CD4-positive, alpha-beta memory T cell (primary cell): ENCODE measurements around the gene KRABD2.

Experiments used
- CTCF ChIA-PET: fragments of 350-600 bp; sonication (Branson Sonifier 250); formaldehyde crosslinking; loops from one replicate; lab custom pipeline; 2021; ENCODE audit warnings: inconsistent platforms; ENCODE audit not compliant: partially characterized antibody; lab: Charles Lee
- POLR2A ChIA-PET: fragments of 350-600 bp; sonication (Branson Sonifier 250); formaldehyde crosslinking; loops from one replicate; lab custom pipeline; 2021; ENCODE audit not compliant: partially characterized antibody; lab: Charles Lee
- DNase-seq, 5 donors: peaks; one replicate each; pipeline versions ENCODE4 v3.0.0 to v3.0.0-alpha.2; 2020 to 2022; ENCODE audit warnings: mixed read lengths in 1 of 5
- H3K27ac ChIP-seq: one replicate; pipeline ENCODE4 v1.7.0; 2013; ENCODE audit warnings: low read depth, low read length
- H3K27me3 ChIP-seq: 2 replicates; pipeline ENCODE4 v1.7.0; 2013; ENCODE audit warnings: mild to moderate bottlenecking, low read length, moderate library complexity; ENCODE audit not compliant: insufficient read depth
- H3K36me3 ChIP-seq: 2 replicates; pipeline ENCODE4 v1.7.0; 2013; ENCODE audit warnings: mild to moderate bottlenecking, low read length, moderate library complexity; ENCODE audit not compliant: insufficient read depth
- H3K4me1 ChIP-seq: 2 replicates; pipeline ENCODE4 v1.7.0; 2013; ENCODE audit warnings: mild to moderate bottlenecking, low read length, moderate library complexity; ENCODE audit not compliant: insufficient read depth
- H3K4me3 ChIP-seq, 2 donors: one replicate each; pipeline ENCODE4 v1.7.0; 2013; ENCODE audit warnings: low read length in 2 of 2, mild to moderate bottlenecking in 1 of 2
- H3K9me3 ChIP-seq, 2 donors: one replicate each; pipeline ENCODE4 v1.7.0; 2013; ENCODE audit warnings: low read length in 2 of 2, control low read depth in 1 of 2; ENCODE audit not compliant: control insufficient read depth in 1 of 2
- H3K27ac Mint-ChIP-seq, 7 donors: one replicate each; pipeline ENCODE4 v1.8.0; 2020 to 2021; ENCODE audit warnings: mixed read lengths in 7 of 7, mild to moderate bottlenecking in 6 of 7, inconsistent platforms in 3 of 7, moderate library complexity in 3 of 7
- H3K27me3 Mint-ChIP-seq, 2 donors: one replicate each; pipeline ENCODE4 v1.8.0; 2020 to 2021; ENCODE audit warnings: mixed read lengths in 2 of 2
- H3K36me3 Mint-ChIP-seq, 2 donors: one replicate each; pipeline ENCODE4 v1.8.0; 2020 to 2021; ENCODE audit warnings: mixed read lengths in 2 of 2, inconsistent platforms in 1 of 2, mild to moderate bottlenecking in 1 of 2
- H3K4me1 Mint-ChIP-seq, 4 donors: one replicate each; pipeline ENCODE4 v1.8.0; 2020 to 2021; ENCODE audit warnings: mixed read lengths in 4 of 4, mild to moderate bottlenecking in 1 of 4
- H3K4me3 Mint-ChIP-seq, 8 donors: one replicate each; pipeline ENCODE4 v1.8.0; 2020 to 2021; ENCODE audit warnings: mixed read lengths in 8 of 8, mild to moderate bottlenecking in 7 of 8, moderate library complexity in 6 of 8, inconsistent platforms in 3 of 8
- H3K9me3 Mint-ChIP-seq, 8 donors: one replicate each; pipeline ENCODE4 v1.8.0; 2020 to 2021; ENCODE audit warnings: mixed read lengths in 8 of 8, mild to moderate bottlenecking in 5 of 8, inconsistent platforms in 3 of 8, moderate library complexity in 1 of 8
- intact Hi-C: fragments of 100-400 bp; cut with micrococcal nuclease; formaldehyde crosslinking; loops from one replicate; pipeline ENCODE4 v1.15.1; 2023

Gene KRABD2

DNA sequence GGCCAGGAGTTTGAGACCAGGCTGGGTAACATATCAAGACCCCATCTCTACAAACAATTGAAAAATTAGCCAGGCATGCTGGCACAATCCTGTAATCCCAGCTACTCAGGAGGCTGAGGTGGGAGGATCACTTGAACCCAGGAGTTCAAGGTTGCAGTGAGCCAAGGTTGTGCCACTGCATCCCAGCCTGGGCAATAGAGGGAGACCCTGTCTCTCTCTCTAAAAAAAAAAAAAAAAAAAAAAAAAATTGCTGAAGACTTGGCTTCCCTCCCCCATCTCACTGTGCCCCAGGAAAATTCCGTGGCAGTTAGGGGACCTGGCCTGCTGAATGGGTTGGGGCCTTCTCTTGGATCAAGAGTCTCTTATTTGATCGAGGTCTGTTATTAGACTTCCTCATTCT lies 37.0 kb downstream of the KRABD2 start, which contains the start of gene ODF4:
Gene ODF4, plus strand, starts transcription at position 301 of the 400 bp plus-strand sequence. CDS start 212 bp downstream, outside the sequence.
- Mint-ChIP-seq H3K27ac (peak within 1 kb of the TSS in 2 of 7 donors; percentile 10 to 41), H3K4me1 (peaks cover 0 to 8% (median 7%) of the 10 kb centered on the region in 4 donors), H3K36me3 (no peaks in the 10 kb centered on the region), H3K4me3 (no peak within 1 kb of the TSS), H3K27me3 (peaks cover 1 to 4% of the 10 kb centered on the region in 2 donors), H3K9me3 (no peaks in the 10 kb centered on the region)
- ChIA-PET POLR2A (no interaction called here), CTCF (no interaction called here)
- Histone ChIP-seq H3K36me3 (no peaks in the 10 kb centered on the region), H3K27me3 (no peaks in the 10 kb centered on the region), H3K4me3 (no peak within 1 kb of the TSS), H3K4me1 (no peaks in the 10 kb centered on the region), H3K9me3 (no peaks in the 10 kb centered on the region), H3K27ac (no peak within 1 kb of the TSS)
- intact Hi-C loops = no loop called here
- DNase-seq = no peak

GRCh38 chr17:8338753-8339140 lies 37.8 kb downstream of the KRABD2 start:
- no peak for DNase-seq
- Histone ChIP-seq H3K4me1 (no peaks in the 10 kb centered on the region), H3K9me3 (no peaks in the 10 kb centered on the region), H3K27me3 (no peaks in the 10 kb centered on the region), H3K27ac (no peak overlapping the region), H3K36me3 (no peaks in the 10 kb centered on the region), H3K4me3 (no peak overlapping the region)
- Mint-ChIP-seq H3K9me3 (no peaks in the 10 kb centered on the region), H3K27ac (peak overlapping the region in 1 of 7 donors; percentile 41), H3K4me1 (peaks cover 0 to 8% (median 7%) of the 10 kb centered on the region in 4 donors), H3K4me3 (no peak overlapping the region), H3K36me3 (no peaks in the 10 kb centered on the region), H3K27me3 (peaks cover 1 to 4% of the 10 kb centered on the region in 2 donors)
- intact Hi-C loops = no loop called here
- CTCF ChIA-PET = interaction anchor here (1.1 kb wide), 1 partner anchor 245 kb away, joined by 3 read pairs; no protein-coding TSS in a partner anchor
- POLR2A ChIA-PET = no interaction called here

- H3K9me3 Mint-ChIP-seq = no peaks in the 10 kb centered on the region
- H3K27ac Mint-ChIP-seq = peak overlapping the region in 3 of 7 donors; percentile 8 to 48 (median 48)
- CTCF ChIA-PET = interaction anchor here (1.1 kb wide), 1 partner anchor 245 kb away, joined by 3 read pairs; no protein-coding TSS in a partner anchor
Measured at GRCh38 chr17:8337802-8338752, 38.4 kb downstream of the KRABD2 start.

DNA sequence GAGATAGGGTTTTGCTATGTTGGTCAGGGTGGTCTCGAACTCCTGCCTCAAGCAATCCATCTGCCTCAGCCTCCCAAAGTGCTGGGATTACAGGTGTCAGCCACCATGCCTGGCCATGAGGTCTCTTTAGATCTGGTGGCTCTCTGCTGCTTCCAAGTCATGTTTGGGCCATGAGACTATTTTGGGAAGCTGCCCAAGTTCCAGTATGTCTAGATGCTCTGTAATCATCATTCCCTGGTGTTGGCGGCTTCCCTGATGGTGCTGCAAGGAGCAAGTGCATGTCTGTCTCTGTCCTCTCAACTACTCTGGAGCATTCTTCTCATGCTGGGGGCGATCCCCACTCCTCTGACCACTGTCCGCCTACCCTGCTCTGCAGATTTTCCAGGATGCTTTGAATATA lies 43.2 kb downstream of the KRABD2 start:
- DNase-seq = no peak
- no peak overlapping the region for H3K27ac ChIP-seq
- no peaks in the 10 kb centered on the region for H3K9me3 ChIP-seq
- no peaks in the 10 kb centered on the region for H3K27me3 ChIP-seq
- no peak overlapping the region for H3K27ac Mint-ChIP-seq
- intact Hi-C loops = no loop called here
- CTCF ChIA-PET = no interaction called here
- peaks cover 0 to 6% (median 4%) of the 10 kb centered on the region in 4 donors for H3K4me1 Mint-ChIP-seq
- POLR2A ChIA-PET = no interaction called here
- H3K27me3 Mint-ChIP-seq = peaks cover 3 to 6% of the 10 kb centered on the region in 2 donors
- no peak overlapping the region for H3K4me3 ChIP-seq
- no peaks in the 10 kb centered on the region for H3K36me3 Mint-ChIP-seq
- H3K36me3 ChIP-seq = no peaks in the 10 kb centered on the region
- H3K4me1 ChIP-seq = no peaks in the 10 kb centered on the region
- no peak overlapping the region for H3K4me3 Mint-ChIP-seq
- no peaks in the 10 kb centered on the region for H3K9me3 Mint-ChIP-seq

More at GRCh38 chr17:8337802-8338752, 38.4 kb downstream of the KRABD2 start:
- peaks cover 0 to 8% (median 7%) of the 10 kb centered on the region in 4 donors for H3K4me1 Mint-ChIP-seq
- intact Hi-C loops = no loop called here
- no peaks in the 10 kb centered on the region for H3K4me1 ChIP-seq
- peaks cover 1 to 4% of the 10 kb centered on the region in 2 donors for H3K27me3 Mint-ChIP-seq
- no peak overlapping the region for H3K27ac ChIP-seq
- no peaks in the 10 kb centered on the region for H3K27me3 ChIP-seq
- no peaks in the 10 kb centered on the region for H3K9me3 ChIP-seq
- DNase-seq = no peak
- peak overlapping the region in 4 of 8 donors; percentile 27 to 53 (median 46) for H3K4me3 Mint-ChIP-seq
- no peaks in the 10 kb centered on the region for H3K36me3 Mint-ChIP-seq
- POLR2A ChIA-PET = no interaction called here
- no peaks in the 10 kb centered on the region for H3K36me3 ChIP-seq
- H3K4me3 ChIP-seq = no peak overlapping the region

DNA sequence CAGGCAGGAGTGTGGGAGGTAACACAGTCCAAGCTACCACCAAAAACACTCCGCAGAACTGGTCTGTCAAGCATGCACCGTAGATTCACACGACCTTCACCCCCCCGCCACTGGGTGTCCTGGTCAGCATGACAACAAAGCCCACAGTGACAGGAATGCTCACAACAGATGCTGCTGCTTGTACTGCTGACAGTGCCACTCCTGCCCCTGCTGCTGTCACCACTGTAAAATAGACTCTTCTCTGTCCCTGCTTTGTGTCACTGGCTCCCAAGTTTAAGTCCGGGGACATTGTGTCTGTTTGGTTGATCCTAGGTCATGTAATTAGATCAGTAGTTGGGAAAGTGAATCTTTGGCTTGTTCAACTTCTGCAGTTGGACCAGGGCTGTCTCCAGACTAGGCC lies 43.8 kb downstream of the KRABD2 start:
- ChIA-PET POLR2A (no interaction called here), CTCF (no interaction called here)
- no peak overlapping the region for H3K4me3 Mint-ChIP-seq
- H3K27ac Mint-ChIP-seq = no peak overlapping the region
- Histone ChIP-seq H3K27me3 (no peaks in the 10 kb centered on the region), H3K36me3 (no peaks in the 10 kb centered on the region), H3K9me3 (no peaks in the 10 kb centered on the region), H3K27ac (no peak overlapping the region), H3K4me1 (no peaks in the 10 kb centered on the region), H3K4me3 (no peak overlapping the region)
- no peak for DNase-seq
- H3K36me3 Mint-ChIP-seq = no peaks in the 10 kb centered on the region
- intact Hi-C loops = no loop called here
- H3K9me3 Mint-ChIP-seq = no peaks in the 10 kb centered on the region
- peaks cover 6 to 10% of the 10 kb centered on the region in 2 donors for H3K27me3 Mint-ChIP-seq
- peaks cover 0 to 1% (median under 1%) of the 10 kb centered on the region in 4 donors for H3K4me1 Mint-ChIP-seq

GRCh38 chr17:8332128-8332527 lies 44.4 kb downstream of the KRABD2 start:
- peaks cover 0 to 5% (median 3%) of the 10 kb centered on the region in 4 donors for H3K4me1 Mint-ChIP-seq
- DNase-seq = no peak
- Histone ChIP-seq H3K36me3 (no peaks in the 10 kb centered on the region), H3K27me3 (peaks cover 5% of the 10 kb centered on the region), H3K4me1 (peaks cover 3% of the 10 kb centered on the region), H3K4me3 (no peak overlapping the region), H3K9me3 (no peaks in the 10 kb centered on the region), H3K27ac (no peak overlapping the region)
- intact Hi-C loops = no loop called here
- H3K4me3 Mint-ChIP-seq = no peak overlapping the region
- H3K27ac Mint-ChIP-seq = no peak overlapping the region
- H3K36me3 Mint-ChIP-seq = no peaks in the 10 kb centered on the region
- peaks cover 10% of the 10 kb centered on the region in 2 donors for H3K27me3 Mint-ChIP-seq
- ChIA-PET POLR2A (no interaction called here), CTCF (no interaction called here)
- H3K9me3 Mint-ChIP-seq = no peaks in the 10 kb centered on the region

GRCh38 chr17:8327303-8327649 lies 49.2 kb downstream of the KRABD2 start:
- CTCF ChIA-PET = no interaction called here
- H3K27me3 ChIP-seq = peaks cover 16% of the 10 kb centered on the region
- H3K36me3 Mint-ChIP-seq = no peaks in the 10 kb centered on the region
- peak overlapping the region in 5 of 8 donors; percentile 40 to 60 (median 57) for H3K4me3 Mint-ChIP-seq
- H3K4me1 ChIP-seq = peaks cover 15% of the 10 kb centered on the region
- intact Hi-C loops = no loop called here
- no peaks in the 10 kb centered on the region for H3K9me3 ChIP-seq
- peaks cover 29 to 30% of the 10 kb centered on the region in 2 donors for H3K27me3 Mint-ChIP-seq
- no peaks in the 10 kb centered on the region for H3K9me3 Mint-ChIP-seq
- H3K36me3 ChIP-seq = no peaks in the 10 kb centered on the region
- peaks cover 9 to 19% (median 15%) of the 10 kb centered on the region in 4 donors for H3K4me1 Mint-ChIP-seq
- no peak overlapping the region for H3K4me3 ChIP-seq
- no peak overlapping the region for H3K27ac Mint-ChIP-seq
- POLR2A ChIA-PET = no interaction called here
- no peak overlapping the region for H3K27ac ChIP-seq
- no peak for DNase-seq
